PC-9 (cell line): Measurements from ENCODE around the gene PAM16.

Source experiments
- CTCF ChIP-seq: fragments of 200-600 bp; sonication (generic); conservative IDR thresholded peaks from 2 replicates; pipeline ENCODE4 v1.6.1; 2017; ENCODE audit warnings: mixed run types, antibody characterized with exemption, mild to moderate bottlenecking, moderate library complexity
- EZH2 ChIP-seq: fragments of 200-600 bp; sonication (generic); IDR thresholded peaks from 2 replicates; pipeline ENCODE4 v1.8.0; 2017; ENCODE audit warnings: antibody characterized with exemption, low read depth

- TF ChIP-seq CTCF (no peak), EZH2 (no peak)
These were observed 25.8 kb downstream of the PAM16 start for GRCh38 chr16:4325253-4325758.
